Jurkat, Clone E6-1 (cell line): ENCODE data around the gene FOXO4. TPM values are rescaled to one million over a fixed set of nuclear protein-coding genes. Genes with fewer than 3 reads are reported as not detected.
A peak's percentile ranks its signal among the peaks of the same experiment; 100 is the strongest.
"Not testable (repeated sequence)": the region's sequence is repeated elsewhere in the genome, so short reads cannot be mapped to it uniquely, and the experiment has no call there.

Experiments used
- DNase-seq: peaks from one replicate; pipeline ENCODE4 v3.0.0-alpha.2; 2011; ENCODE audit warnings: low read depth, low spot score
- H3K4me3 ChIP-seq: 2 replicates; pipeline ENCODE4 v1.5.1; 2011; ENCODE audit warnings: mild to moderate bottlenecking, low read length, control low read depth, moderate library complexity
- polyA plus RNA-seq: library from polyadenylated mRNA; unstranded; fragments of >200 nt; gene quantifications from one replicate; pipeline ENCODE4 v1.2.1, GENCODE V29; 2012; ENCODE audit warnings: missing spikeins; ENCODE audit not compliant: insufficient read length, insufficient read depth

The FOXO4 gene, protein sequence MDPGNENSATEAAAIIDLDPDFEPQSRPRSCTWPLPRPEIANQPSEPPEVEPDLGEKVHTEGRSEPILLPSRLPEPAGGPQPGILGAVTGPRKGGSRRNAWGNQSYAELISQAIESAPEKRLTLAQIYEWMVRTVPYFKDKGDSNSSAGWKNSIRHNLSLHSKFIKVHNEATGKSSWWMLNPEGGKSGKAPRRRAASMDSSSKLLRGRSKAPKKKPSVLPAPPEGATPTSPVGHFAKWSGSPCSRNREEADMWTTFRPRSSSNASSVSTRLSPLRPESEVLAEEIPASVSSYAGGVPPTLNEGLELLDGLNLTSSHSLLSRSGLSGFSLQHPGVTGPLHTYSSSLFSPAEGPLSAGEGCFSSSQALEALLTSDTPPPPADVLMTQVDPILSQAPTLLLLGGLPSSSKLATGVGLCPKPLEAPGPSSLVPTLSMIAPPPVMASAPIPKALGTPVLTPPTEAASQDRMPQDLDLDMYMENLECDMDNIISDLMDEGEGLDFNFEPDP
- polyA plus RNA-seq = 6.3 TPM

DNA sequence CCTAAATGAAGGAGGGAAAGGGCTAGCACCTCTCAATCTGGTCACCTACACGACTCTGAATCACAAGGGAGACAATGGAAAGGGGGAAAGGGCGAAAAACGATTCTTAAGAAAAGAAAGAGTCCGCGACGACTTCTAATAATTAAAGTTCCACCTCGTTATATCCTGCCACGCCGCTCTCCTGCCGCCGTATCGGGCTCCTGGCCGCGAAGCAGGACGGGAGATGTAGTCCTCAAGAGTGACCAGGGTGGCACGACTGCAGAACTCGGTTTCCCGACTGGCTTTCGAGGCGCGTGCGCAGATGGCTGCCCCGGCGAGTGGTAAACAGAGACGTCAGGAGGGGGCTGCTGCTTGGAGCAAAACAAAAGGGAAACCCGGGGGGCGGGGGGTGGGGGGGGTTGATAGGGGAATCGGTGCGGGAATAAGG, at the start of gene FOXO4:
FOXO4 (plus strand) TSS at position 297 of the 426 bp plus-strand sequence. CDS start 678 bp downstream, outside the sequence.
- peak within 1 kb of the TSS; percentile 56 for H3K4me3 ChIP-seq
- peak; percentile 82 for DNase-seq

DNA sequence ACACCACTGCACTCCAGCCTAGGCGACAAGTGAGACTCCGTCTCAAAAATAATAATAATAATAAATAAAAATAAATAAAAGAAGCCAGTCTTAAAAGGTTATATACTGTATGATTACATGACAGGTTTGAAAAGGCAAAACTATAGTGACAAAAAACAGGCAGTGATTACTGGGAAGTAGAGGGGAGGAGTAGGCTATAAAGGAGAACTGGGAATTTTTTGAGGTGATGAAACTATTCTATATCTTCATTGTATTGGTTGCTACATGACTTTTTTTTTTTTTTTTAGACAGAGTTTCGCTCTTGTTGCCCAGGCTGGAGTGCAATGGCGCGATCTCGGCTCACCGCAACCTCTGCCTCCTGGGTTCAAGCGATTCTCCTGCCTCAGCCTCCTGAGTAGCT, 47.8 kb upstream of the FOXO4 start:
- not testable (repeated sequence) for H3K4me3 ChIP-seq, DNase-seq

DNA sequence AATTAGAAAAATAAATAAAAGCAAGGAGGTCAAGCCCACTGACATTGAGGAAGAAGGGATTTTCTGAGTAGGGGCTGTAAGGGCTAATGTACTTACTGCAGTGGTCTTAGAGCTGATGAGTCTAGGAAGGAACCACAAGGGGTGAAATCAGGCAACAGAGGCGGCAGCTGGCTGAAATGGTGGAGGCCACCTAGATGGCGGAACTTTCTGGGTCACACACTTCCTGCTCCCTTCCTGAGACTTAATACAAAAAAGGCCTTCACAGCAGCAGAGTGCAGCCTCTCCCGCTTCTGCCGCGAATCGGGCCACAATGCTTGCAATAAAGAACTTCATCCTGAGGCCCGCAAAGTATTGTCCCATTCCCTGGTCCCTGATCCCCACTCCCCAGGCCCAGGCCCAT, 42.9 kb upstream of the FOXO4 start:
- no peak for DNase-seq
- no peak overlapping the region for H3K4me3 ChIP-seq

DNA sequence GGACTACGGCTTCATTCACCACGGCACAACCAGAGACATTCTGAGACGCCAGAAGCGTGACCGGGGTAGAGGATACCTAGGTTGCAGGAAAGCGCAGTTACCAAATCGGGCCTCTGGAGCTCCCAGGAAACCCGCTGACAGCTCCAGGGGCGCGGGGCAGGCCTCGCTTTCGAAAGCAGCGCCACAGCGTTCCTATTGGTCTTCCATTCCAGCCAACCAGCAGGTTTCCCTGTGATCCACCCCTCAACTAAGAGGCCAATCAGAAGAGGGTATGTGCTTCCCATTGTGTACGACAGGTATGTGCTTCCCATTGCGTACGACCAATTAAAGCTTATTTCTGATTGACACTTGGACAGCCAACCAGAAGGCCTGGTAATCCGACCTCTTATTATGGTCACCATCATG, 42.4 kb upstream of the FOXO4 start:
- no peak overlapping the region for H3K4me3 ChIP-seq
- no peak for DNase-seq

DNA sequence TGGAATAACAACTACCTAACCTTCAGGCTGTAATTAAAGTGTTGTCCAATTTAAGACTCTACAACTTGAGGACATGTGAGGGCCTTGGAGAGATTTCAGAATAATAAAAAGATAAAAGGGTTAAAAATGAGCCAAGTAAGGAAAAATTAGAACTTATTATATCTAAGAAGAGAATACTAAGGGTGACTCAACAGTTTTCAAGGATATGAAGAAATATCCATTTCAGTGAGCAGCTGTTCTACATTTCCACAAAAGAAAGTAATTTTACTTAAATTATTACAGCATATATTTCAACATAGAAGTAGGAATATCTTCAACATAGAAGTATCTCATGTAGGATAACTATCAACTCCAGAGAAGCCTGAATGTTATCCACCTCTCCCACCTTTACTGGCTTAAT, 38.8 kb upstream of the FOXO4 start:
- H3K4me3 ChIP-seq = no peak overlapping the region
- DNase-seq = no peak

DNA sequence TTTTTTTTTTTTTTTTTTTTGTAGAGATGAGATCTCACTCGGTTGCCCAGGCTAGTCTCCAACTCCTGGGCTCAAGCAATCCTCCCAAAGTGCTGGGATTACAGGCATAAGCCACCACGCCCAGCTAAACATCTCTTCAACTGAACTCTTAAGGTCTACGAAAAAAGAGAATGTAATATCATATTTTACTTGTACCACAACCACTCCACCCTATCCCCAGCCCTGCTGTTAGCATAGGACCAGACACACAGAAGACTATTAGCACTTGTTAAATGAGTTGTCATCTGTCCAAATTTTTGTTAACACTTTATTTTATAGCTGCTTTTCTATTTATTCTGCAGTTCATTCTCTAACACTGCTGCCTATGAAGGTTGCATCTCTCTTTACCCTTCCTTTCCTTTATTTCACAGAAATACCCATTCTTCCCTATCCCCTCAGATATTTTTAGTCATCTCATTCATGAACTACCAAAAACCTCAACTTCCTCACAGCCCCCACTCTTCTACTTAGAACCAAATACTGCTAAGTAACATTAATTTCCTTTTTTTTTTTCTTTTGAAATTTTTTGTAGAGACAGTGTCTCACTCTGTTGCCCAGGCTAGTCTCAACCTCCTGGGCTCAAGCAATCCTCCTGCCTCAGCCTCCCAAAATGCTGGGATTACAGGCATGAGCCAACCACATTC, 37.7 kb upstream of the FOXO4 start:
- H3K4me3 ChIP-seq = no peak overlapping the region
- no peak for DNase-seq

DNA sequence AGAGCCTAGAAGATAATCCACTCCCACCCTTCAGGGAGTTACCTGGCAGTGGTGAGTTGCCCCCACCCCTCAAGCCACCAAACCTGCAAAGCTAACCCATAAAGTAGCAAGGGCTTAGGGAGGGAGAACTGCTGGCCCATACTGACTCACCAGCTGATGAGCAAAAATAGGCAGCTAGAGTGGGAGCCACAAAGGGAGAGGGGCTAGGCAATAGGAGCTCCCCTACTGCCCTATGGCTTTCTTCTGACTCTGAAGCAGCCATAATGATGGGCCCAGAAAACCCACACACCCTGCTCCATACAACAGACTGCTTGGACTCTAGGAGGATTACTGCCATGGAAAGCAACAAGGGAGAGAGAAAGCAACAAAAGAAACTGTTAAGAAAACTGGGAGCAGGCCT, 35.5 kb upstream of the FOXO4 start:
- H3K4me3 ChIP-seq = no peak overlapping the region
- no peak for DNase-seq

DNA sequence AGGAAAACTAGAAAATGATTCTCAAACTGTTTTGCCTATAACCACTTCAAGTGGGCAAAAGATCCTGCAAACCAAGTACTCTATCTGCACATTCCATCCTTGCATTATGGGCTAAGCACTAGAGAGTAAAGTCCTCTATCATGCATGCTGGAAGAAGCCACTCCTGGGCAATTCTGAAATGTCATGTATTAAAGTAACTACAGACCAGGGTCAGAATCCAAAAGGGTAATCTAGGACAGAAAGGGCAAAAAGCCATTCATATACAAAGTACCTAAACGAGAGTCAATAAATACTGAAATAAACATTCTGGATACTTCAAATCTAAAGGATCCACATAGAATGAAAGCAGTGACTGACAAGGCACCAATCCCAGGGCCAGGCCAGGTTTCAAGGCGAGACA, 28.6 kb upstream of the FOXO4 start:
- no peak for DNase-seq
- peak overlapping the region; percentile 77 for H3K4me3 ChIP-seq

DNA sequence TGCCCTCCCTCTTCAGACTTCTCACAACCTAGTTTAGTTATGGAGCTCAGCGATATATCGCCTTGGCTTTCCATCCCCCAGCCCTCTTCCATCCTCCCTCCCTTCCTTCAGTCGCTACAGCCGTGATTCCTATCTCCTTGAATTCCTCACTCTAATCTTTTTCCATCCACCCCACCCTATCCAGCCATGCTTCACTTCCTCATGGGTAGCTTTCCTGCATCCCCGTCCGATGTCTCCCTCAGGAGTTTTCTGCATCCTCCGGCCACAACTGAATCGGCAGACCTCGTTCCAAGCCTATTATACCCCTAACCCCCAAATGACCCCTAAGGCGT, 28.0 kb upstream of the FOXO4 start:
- DNase-seq = no peak

DNA sequence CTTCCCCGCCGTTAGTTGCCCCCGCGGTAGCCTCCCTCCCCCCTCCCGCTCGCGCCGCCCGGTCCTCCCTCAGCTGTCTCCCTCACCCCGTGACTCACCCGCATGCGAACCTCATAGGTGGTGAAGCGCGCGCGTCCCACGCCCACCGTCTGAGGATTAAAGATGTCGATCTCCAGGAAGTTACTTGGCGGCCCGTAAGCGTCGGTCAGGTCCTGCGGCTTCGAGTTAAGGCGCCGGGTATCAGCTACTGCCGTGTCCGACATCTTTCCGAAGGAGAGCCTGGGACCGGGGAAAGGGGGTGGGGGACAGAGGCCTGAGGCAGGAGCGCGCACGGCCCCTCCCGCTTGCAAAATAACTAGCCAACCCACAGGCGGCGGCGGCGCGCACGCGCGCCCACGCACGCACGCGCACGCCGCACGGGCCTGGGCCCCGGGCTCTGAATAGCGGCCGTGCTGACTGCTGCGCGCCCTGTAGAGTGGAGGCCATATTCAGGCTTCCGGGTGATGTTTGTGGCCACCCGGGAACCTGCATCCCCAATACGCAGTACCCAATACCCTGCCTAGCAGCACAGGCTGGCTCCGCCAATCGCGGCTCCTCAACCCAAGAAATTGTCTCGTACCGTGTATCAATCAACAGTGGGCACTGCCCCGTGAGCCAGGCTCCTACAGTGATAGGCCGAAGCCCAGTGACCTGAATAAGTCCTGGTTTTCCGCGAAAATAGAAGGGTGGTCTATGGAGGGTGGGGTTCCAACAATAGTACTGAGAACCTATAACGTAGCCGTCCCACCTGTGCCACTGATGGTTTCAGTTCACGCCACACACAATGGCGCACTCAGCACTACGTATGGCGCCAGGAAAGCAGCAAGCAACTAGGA, 27.4 kb upstream of the FOXO4 start, which contains the start of gene SNX12:
SNX12 (minus strand) TSS at position 291 of the 875 bp plus-strand sequence; CDS start at position 263, 28 bp downstream.
- peak; percentile 93 for DNase-seq
- H3K4me3 ChIP-seq = peak within 1 kb of the TSS; percentile 77

More for the DNA sequence above, 28.0 kb upstream of the FOXO4 start:
- H3K4me3 ChIP-seq = peak overlapping the region; percentile 77

DNA sequence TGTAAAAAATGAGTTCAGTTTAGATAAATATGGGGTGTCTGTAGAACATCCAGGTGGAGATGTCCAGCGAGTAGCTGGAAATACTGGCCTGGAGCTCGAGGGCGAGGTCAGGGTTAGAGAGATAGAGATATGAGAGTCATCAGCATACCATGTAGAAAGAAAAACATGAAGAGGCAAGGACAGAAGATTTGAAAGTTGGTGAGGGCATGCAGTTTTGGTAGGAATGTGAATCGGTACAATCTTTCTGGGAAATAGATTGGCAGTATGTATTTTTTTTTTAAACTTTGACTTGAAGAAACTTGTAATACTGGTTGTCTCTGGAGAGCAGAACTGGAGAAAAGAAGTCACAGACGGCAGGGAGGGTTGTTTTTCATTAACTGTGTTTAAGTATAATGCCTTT, 25.1 kb upstream of the FOXO4 start:
- no peak for DNase-seq
- no peak overlapping the region for H3K4me3 ChIP-seq

DNA sequence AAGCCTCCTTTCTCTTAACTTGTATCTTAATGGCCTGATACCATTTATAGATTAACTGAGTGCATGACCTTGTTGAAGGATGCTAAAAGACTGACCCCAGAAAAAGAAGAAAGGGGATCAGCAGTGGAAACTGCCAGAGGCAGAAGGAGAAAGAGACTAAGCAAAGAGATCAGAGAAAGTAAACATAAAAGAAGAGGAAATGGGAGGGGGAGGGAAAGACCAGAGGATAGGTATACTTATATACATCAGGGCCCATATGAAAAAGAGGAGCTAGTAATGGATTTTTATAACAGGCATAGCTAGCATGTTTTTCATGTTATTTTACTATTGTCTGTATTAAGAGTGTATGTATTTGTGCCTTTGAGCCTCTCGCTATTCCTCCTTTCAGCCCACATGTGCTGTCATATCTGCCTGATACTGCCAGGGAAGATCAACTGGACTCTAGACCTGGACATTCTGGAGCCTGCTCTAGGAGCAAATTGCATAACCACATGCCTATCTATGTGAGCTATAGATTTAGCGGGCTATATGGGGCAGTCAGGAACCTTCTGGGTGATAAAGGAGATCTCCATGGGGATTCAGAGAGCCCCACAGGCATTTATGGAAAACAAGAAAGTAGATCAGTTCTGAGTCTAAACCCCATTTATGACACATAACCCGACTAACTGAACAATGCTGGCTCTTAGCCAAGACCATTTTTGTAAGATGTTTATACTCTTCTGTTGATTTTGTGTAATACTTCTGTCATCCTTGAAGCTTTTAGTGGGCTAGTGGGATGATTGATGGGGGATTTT, 14.1 kb upstream of the FOXO4 start:
- no peak for DNase-seq
- no peak overlapping the region for H3K4me3 ChIP-seq

DNA sequence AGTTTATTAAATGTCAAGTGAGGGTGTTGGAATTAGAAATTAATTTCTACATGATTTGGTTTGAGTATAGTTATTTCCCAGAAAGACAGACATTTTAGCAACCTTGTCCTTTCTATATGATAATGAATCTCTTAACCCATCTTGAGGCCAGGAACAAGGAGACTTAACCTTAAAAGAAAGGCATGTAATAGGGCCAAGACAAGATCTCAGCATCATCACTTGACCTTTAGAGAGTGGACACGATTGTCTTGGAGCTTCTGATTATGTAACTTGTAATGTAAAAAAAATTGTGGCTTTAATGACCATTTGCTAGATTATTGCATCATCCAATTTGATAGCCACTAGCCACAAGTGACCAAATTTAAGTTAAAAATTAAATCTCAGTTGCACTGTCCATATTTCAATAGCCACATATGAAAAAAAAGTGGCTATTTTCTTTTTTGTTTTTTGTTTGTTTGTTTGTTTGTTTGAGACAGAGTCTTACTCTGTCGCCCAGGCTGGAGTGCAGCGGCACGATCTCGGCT, 13.5 kb upstream of the FOXO4 start:
- no peak for DNase-seq
- H3K4me3 ChIP-seq = no peak overlapping the region

DNA sequence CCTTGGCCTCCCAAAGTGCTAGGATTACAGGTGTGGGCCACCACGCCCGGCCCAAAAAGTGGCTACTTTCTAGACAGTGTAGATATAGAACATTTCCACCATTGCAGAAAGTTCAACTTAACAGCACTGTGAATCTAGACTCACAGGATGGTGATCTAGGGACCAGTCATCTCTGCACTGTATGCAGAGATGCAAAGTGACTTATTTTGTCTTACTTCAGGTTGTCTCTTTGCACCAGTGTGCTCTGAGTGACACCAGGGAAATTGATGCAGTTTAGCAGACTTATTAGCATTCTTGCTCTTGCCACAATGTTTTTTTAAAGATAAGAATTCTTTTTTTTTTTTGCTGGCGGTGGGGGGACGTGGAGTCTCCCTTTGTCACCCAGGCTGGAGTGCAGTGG, 12.8 kb upstream of the FOXO4 start:
- DNase-seq = no peak
- H3K4me3 ChIP-seq = no peak overlapping the region

DNA sequence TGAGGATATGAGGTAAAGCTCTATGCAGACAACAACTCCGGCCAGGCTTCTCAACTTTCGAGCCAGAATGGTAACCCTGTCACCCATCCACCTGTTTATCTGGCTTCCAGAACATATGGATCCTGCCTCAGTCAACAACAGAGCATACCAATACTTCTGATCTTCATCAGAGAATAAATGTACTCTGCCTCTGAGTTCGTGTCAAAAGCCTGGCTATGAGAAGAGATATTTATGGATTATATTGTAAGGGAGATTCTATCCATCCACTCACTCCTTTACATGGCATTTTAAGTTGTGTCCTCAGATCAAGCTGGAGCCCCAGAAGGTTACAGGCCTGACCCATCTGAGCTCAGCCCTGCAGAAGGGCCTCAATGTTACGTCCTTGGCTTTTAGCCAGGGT, 9.8 kb upstream of the FOXO4 start:
- H3K4me3 ChIP-seq = no peak overlapping the region
- no peak for DNase-seq

DNA sequence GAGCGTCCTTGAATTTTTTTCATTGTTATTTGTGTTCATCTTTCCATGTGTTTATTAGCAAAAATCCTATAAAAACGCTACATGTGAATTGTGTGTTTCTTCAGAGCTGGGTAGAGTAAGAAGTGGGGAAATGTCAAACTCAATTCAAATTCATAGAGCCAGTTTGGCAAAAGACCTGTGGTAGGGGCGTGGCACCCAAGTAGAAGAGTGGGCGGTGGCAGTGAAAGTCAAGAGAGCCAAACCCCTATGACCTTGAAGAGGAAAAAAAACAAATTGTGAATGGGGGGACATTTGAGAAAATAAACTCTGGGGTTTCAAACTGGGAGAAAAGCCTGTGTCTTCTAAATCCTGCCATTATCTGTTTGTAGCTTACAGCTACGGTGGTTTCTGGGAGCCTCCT, 4.4 kb upstream of the FOXO4 start:
- H3K4me3 ChIP-seq = no peak overlapping the region
- no peak for DNase-seq

DNA sequence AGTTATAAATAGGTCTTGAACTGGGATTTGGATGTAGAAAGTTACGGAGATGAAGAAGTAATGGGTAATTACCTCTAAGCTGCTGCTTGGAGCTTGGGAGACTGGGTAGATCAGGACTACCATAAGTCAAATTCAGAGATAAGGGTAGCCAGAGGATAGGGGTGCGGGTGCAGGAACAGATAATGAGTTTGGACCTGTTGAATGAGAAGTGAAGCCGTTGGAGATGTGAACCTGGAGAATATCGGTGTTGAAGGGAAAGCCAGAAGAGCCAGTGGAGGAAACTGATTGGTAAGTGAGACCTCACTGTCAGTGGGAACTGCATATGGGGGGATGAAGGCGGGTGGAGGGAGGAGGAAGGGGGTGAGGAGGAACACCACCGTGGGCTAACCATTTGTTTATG, 618 bp upstream of the FOXO4 start:
- DNase-seq = no peak

DNA sequence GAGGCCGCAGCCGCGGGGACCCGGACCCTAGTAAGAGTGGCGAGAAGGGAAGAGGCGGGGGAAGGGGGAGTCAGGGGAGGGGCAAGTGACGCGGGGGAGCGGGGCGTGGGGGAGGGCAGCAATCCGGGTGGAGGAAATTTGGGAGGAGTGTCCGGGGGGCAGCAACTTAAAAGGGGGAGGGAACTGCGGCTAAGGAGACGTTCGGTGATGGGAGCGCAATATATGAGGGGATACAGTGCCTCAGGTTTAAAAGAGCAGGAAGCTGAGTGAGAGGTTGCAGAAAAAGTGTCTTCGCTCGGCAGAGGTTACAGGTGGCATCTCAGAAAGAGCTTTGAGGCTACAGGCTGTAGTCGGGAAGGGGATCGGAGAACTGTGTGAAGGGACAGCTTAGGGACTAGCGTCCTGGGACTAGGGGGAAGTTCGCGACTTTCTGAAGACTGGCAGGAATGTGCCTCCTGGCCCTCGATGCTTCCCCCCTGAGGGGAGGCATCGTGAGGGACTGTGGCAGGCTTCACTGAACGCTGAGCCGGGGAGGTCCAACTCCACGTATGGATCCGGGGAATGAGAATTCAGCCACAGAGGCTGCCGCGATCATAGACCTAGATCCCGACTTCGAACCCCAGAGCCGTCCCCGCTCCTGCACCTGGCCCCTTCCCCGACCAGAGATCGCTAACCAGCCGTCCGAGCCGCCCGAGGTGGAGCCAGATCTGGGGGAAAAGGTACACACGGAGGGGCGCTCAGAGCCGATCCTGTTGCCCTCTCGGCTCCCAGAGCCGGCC, 519 bp downstream of the FOXO4 start:
- H3K4me3 ChIP-seq = peak overlapping the region; percentile 56
- peak; percentile 78 for DNase-seq

More for the DNA sequence above, 618 bp upstream of the FOXO4 start:
- peak overlapping the region; percentile 56 for H3K4me3 ChIP-seq
